HEK293 (cell line): ENCODE data around the gene NKD2.
"Not testable (repeated sequence)": the region's sequence is repeated elsewhere in the genome, so short reads cannot be mapped to it uniquely, and the experiment has no call there.

Source experiments
- CTCF ChIA-PET: fragments of 350-600 bp; formaldehyde crosslinking; extraction: SDS; loops from one replicate; lab custom pipeline; 2021; ENCODE audit warnings: antibody characterized with exemption; lab: Yijun Ruan, JAX
- POLR2A ChIA-PET: fragments of 300-600 bp; formaldehyde crosslinking; extraction: SDS; loops from one replicate; lab custom pipeline; 2020; ENCODE audit warnings: antibody characterized with exemption, inconsistent platforms; lab: Yijun Ruan, JAX
- H3K27ac ChIP-seq: fragments of 200-500 bp; sonication (Bioruptor generic); 2 replicates; pipeline ENCODE4 v1.5.1; 2014; ENCODE audit warnings: low read depth, low read length, control low read depth, inconsistent platforms; ENCODE audit errors: extremely low read depth
- H3K36me3 ChIP-seq, 2 experiments: fragments of 200-500 bp in 1 of 2; sonication (Bioruptor generic) in 1 of 2; 1 replicate in 1 of 2; 2 replicates in 1 of 2; pipeline ENCODE4 v1.5.1; 2014 to 2017; ENCODE audit warnings: inconsistent platforms in 2 of 2, low read length in 2 of 2; ENCODE audit not compliant: control insufficient read depth in 2 of 2, insufficient read depth in 1 of 2
- H3K4me1 ChIP-seq: fragments of 200-500 bp; sonication (Bioruptor generic); 2 replicates; pipeline ENCODE4 v1.5.1; 2014; ENCODE audit warnings: mild to moderate bottlenecking, low read length, inconsistent platforms; ENCODE audit not compliant: control insufficient read depth, insufficient read depth
- H3K4me3 ChIP-seq: 2 replicates; pipeline ENCODE4 v1.5.1; 2011; ENCODE audit warnings: low read depth, mild to moderate bottlenecking, control low read depth, low read length, moderate library complexity
- H3K9me3 ChIP-seq: fragments of 200-500 bp; sonication (Bioruptor generic); 2 replicates; pipeline ENCODE4 v1.5.1; 2014; ENCODE audit warnings: low read depth, low read length, inconsistent platforms; ENCODE audit not compliant: control insufficient read depth, insufficient read depth
- YY1 ChIP-seq: fragments of 450-650 bp; formaldehyde crosslinking; IDR thresholded peaks from 2 replicates; pipeline ENCODE4 v1.5.1; 2018; ENCODE audit warnings: missing biosample characterization, missing genetic modification characterization
- ZEB2 ChIP-seq: fragments of 450-650 bp; formaldehyde crosslinking; IDR thresholded peaks from 2 replicates; pipeline ENCODE4 v1.5.1; 2016; ENCODE audit warnings: missing biosample characterization, missing genetic modification characterization
- ZFHX2 ChIP-seq: fragments of 450-650 bp; formaldehyde crosslinking; conservative IDR thresholded peaks from 2 replicates; pipeline ENCODE4 v1.5.1; 2016; ENCODE audit warnings: missing biosample characterization, missing genetic modification characterization
- ZFP3 ChIP-seq: fragments of 450-650 bp; formaldehyde crosslinking; IDR thresholded peaks from 2 replicates; pipeline ENCODE4 v1.5.1; 2016; ENCODE audit warnings: low read depth, missing biosample characterization, missing genetic modification characterization
- ZIC2 ChIP-seq: fragments of 450-650 bp; formaldehyde crosslinking; IDR thresholded peaks from 2 replicates; pipeline ENCODE4 v1.5.1; 2016; ENCODE audit warnings: missing biosample characterization, missing genetic modification characterization
- ZNF112 ChIP-seq: fragments of 450-650 bp; formaldehyde crosslinking; IDR thresholded peaks from 2 replicates; pipeline ENCODE4 v1.5.0; 2017; ENCODE audit warnings: missing biosample characterization, missing genetic modification characterization
- ZNF121 ChIP-seq: fragments of 450-650 bp; formaldehyde crosslinking; IDR thresholded peaks from 2 replicates; pipeline ENCODE4 v1.5.1; 2016; ENCODE audit warnings: missing biosample characterization, missing genetic modification characterization
- ZNF600 ChIP-seq: fragments of 450-650 bp; formaldehyde crosslinking; IDR thresholded peaks from 2 replicates; pipeline ENCODE4 v1.5.1; 2016; ENCODE audit warnings: missing biosample characterization, missing genetic modification characterization
- ZNF610 ChIP-seq: fragments of 450-650 bp; formaldehyde crosslinking; IDR thresholded peaks from 2 replicates; pipeline ENCODE4 v1.5.1; 2016; ENCODE audit warnings: missing biosample characterization, missing genetic modification characterization, borderline replicate concordance
- ZNF701 ChIP-seq: fragments of 450-650 bp; formaldehyde crosslinking; IDR thresholded peaks from 2 replicates; pipeline ENCODE4 v1.5.1; 2016; ENCODE audit warnings: missing biosample characterization, missing genetic modification characterization
- TF ChIP-seq, protein P1 (sequence below): fragments of 450-650 bp; formaldehyde crosslinking; IDR thresholded peaks from 2 replicates; pipeline ENCODE4; 2016; ENCODE audit warnings: missing biosample characterization, missing genetic modification characterization
- TF ChIP-seq, protein P2 (sequence below): fragments of 450-650 bp; formaldehyde crosslinking; IDR thresholded peaks from 2 replicates; pipeline ENCODE4 v1.5.1; 2016; ENCODE audit warnings: missing biosample characterization, missing genetic modification characterization
- TF ChIP-seq, protein P3 (sequence below): fragments of 450-650 bp; formaldehyde crosslinking; IDR thresholded peaks from 2 replicates; pipeline ENCODE4 v1.5.1; 2016; ENCODE audit warnings: missing biosample characterization, missing genetic modification characterization
- TF ChIP-seq, protein P4 (sequence below): fragments of 450-650 bp; formaldehyde crosslinking; IDR thresholded peaks from 2 replicates; pipeline ENCODE4 v1.5.1; 2016; ENCODE audit warnings: missing biosample characterization, missing genetic modification characterization

The NKD2 gene

DNA sequence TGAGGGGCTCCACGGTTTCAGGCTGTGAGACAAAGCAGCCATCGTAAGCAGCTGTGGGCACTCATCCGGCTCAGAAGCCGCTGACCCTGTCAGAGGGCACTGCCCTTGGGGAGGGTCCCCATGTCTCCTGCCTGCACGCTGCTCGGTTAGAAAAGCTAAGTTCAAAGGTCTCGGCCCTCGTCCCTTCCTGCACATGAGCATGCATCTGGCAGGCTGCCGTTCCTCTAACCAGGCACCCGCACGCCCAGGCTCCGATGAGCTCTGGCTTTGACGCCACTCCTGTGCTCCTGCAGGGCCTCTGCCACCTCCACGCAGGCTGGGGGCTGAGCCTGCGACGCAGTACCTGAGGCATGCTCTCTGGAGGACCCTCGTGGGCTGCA lies 51.3 kb downstream of the NKD2 start (continued):
- TF ChIP-seq, protein P1, sequence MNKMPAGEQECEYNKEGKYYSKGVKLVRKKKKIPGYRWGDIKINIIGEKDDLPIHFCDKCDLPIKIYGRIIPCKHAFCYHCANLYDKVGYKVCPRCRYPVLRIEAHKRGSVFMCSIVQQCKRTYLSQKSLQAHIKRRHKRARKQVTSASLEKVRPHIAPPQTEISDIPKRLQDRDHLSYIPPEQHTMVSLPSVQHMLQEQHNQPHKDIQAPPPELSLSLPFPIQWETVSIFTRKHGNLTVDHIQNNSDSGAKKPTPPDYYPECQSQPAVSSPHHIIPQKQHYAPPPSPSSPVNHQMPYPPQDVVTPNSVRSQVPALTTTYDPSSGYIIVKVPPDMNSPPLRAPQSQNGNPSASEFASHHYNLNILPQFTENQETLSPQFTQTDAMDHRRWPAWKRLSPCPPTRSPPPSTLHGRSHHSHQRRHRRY (tag by site-specific recombination) = no peak

DNA sequence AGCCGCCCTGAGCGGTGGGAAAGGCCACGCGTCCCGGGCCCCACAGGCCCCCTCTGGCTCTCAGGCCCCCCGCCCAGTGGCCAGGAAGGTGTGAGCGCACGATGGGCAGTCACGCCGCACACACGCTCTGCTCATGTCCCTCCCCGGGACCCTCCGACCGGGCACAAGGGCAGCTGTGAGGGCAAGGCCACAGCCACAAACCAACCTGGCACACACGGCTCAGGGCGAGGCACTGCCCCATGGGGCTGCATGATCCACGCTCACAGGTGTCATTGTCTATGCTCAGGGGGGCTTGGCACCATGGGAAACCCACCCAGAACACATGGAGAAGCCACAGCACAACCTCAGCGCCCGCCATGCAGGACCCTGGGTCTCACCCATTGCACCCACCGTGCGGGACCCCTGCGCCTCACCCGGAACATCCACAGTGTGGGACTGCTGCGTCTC lies 52.0 kb downstream of the NKD2 start:
- CTCF ChIA-PET = no interaction called here
- H3K27ac ChIP-seq = no peak overlapping the region
- POLR2A ChIA-PET = no interaction called here
- H3K36me3 ChIP-seq = peaks cover 0 to 50% of the 10 kb centered on the region in 2 experiments; a peak in 1 of 3 replicates
- no peaks in the 10 kb centered on the region for H3K9me3 ChIP-seq
- no peaks in the 10 kb centered on the region for H3K4me1 ChIP-seq
- TF ChIP-seq, protein P2, sequence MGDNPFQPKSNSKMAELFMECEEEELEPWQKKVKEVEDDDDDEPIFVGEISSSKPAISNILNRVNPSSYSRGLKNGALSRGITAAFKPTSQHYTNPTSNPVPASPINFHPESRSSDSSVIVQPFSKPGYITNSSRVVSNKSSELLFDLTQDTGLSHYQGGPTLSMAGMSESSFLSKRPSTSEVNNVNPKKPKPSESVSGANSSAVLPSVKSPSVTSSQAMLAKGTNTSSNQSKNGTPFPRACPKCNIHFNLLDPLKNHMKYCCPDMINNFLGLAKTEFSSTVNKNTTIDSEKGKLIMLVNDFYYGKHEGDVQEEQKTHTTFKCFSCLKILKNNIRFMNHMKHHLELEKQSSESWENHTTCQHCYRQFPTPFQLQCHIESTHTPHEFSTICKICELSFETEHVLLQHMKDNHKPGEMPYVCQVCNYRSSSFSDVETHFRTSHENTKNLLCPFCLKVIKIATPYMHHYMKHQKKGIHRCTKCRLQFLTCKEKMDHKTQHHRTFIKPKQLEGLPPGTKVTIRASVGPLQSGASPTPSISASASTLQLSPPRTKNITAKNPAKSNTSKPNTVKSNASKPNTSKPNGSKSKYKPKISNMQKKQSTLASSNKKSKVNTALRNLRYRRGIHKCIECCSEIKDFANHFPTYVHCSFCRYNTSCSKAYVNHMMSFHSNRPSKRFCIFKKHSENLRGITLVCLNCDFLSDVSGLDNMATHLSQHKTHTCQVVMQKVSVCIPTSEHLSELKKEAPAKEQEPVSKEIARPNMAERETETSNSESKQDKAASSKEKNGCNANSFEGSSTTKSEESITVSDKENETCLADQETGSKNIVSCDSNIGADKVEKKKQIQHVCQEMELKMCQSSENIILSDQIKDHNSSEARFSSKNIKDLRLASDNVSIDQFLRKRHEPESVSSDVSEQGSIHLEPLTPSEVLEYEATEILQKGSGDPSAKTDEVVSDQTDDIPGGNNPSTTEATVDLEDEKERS (tag by site-specific recombination) = no peak
- TF ChIP-seq, protein P3, sequence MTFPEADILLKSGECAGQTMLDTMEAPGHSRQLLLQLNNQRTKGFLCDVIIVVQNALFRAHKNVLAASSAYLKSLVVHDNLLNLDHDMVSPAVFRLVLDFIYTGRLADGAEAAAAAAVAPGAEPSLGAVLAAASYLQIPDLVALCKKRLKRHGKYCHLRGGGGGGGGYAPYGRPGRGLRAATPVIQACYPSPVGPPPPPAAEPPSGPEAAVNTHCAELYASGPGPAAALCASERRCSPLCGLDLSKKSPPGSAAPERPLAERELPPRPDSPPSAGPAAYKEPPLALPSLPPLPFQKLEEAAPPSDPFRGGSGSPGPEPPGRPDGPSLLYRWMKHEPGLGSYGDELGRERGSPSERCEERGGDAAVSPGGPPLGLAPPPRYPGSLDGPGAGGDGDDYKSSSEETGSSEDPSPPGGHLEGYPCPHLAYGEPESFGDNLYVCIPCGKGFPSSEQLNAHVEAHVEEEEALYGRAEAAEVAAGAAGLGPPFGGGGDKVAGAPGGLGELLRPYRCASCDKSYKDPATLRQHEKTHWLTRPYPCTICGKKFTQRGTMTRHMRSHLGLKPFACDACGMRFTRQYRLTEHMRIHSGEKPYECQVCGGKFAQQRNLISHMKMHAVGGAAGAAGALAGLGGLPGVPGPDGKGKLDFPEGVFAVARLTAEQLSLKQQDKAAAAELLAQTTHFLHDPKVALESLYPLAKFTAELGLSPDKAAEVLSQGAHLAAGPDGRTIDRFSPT (tag by site-specific recombination) = no peak
- no peak for TF ChIP-seq ZNF112 (tag by site-specific recombination)
- TF ChIP-seq, protein P4, sequence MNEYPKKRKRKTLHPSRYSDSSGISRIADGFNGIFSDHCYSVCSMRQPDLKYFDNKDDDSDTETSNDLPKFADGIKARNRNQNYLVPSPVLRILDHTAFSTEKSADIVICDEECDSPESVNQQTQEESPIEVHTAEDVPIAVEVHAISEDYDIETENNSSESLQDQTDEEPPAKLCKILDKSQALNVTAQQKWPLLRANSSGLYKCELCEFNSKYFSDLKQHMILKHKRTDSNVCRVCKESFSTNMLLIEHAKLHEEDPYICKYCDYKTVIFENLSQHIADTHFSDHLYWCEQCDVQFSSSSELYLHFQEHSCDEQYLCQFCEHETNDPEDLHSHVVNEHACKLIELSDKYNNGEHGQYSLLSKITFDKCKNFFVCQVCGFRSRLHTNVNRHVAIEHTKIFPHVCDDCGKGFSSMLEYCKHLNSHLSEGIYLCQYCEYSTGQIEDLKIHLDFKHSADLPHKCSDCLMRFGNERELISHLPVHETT = no peak
- no peak for TF ChIP-seq ZNF610
- TF ChIP-seq ZNF121 (tag by site-specific recombination) = no peak
- TF ChIP-seq ZFHX2 (tag by site-specific recombination) = no peak
- TF ChIP-seq ZNF701 (tag by site-specific recombination) = no peak
- no peak for TF ChIP-seq YY1
- TF ChIP-seq ZIC2 (tag by site-specific recombination) = no peak
- no peak for TF ChIP-seq ZNF600 (tag by site-specific recombination)
- TF ChIP-seq ZEB2 (tag by site-specific recombination) = no peak
- no peak for TF ChIP-seq ZFP3 (tag by site-specific recombination)
- TF ChIP-seq, all 188 proteins: peak for 0
- H3K4me3 ChIP-seq = no peak overlapping the region

DNA sequence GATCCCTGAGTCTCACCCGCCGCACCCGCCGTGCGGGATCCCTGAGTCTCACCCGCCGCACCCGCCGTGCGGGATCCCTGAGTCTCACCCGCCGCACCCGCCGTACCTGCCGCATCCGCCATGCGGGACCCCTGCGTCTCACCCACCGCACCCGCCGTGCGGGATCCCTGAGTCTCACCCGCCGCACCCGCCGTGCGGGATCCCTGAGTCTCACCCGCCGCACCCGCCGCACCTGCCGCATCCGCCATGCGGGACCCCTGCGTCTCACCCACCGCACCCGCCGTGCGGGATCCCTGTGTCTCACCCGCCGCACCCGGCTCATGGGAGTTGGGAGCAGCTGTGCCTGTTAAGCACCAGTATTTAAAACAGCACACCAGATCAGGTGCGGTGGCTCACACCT lies 52.7 kb downstream of the NKD2 start:
- peaks cover 0 to 50% of the 10 kb centered on the region in 2 experiments; a peak in 1 of 3 replicates for H3K36me3 ChIP-seq
- POLR2A ChIA-PET, CTCF ChIA-PET, H3K4me1 ChIP-seq, H3K27ac ChIP-seq, H3K4me3 ChIP-seq, H3K9me3 ChIP-seq: not testable (repeated sequence)
